NCI-H146 treated with DMSO at 0.1 percent for 48 hours (cell line): ENCODE results near the gene TMOD1.
"Not testable (repeated sequence)": the region's sequence is repeated elsewhere in the genome, so short reads cannot be mapped to it uniquely, and the experiment has no call there.

Experiments
- DNase-seq: peaks from one replicate; lab custom pipeline; 2025; ENCODE audit not compliant: unreplicated experiment; lab: John Stamatoyannopoulos, UW

The TMOD1 gene

DNA sequence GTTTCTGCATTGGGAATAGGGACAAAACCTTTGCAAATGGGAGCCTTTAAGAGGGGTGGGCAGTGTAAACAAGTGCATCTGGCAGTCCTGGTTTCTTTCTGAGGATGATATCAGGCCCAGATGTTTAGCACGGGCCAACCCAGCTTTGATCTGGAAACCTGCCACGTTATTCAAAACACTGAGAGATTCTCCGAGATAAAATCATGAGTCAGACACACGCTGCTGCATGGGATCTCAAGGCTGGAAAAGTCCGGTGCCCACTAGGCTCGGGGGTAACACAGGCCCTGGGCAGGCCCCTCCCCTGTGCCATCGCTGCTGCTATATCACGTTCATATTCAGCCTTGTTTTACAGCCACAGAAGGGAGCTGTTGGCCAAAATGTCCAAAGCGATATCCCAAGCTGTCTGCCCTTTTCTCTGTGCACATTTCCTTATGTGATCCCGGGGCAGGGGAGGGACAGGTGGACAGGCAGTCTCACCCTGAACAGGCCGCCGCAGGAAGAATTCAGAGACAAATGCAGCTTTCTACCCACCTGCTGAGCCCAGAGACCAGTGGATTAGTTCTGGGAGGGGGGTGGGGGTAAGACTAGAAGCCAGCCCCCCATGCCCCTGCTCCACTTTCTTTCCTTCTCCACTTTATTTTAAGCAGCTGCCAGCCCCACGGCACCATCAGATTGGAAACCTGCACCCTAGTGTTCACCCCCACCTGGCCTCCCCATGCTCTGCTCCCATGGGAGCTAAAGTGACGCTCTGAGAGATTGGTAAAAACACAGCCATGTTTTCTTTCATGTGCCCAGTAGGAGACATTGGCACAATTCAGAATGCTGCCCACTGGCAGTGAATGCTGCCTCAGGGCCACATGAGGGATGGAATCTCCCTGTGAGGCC lies 63.1 kb downstream of the TMOD1 start:
- DNase-seq, result no peak

DNA sequence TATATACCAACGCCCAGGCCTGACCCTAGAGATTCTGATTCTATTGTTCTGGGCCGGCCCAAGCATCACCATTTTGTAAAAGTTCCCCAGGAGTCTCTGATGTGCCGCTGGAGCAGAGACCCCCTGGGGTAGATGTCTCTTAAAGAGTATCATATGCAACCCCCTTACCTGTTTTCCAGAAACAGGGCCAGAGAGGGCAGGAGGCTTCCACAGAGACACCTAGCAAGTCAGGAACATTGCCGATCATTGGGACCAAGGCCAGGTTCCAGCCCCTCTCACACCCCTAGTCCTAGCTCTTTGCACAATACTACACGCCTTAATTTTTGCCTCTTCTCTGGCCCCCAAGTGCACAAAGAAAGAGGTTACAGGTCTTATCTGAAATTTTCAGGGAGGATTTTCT lies 63.8 kb downstream of the TMOD1 start:
- no peak for DNase-seq

GRCh38 chr9:97567182-97567893 lies 65.9 kb downstream of the TMOD1 start:
- no peak for DNase-seq

GRCh38 chr9:97567894-97568202 lies 66.4 kb downstream of the TMOD1 start:
- no peak for DNase-seq

DNA sequence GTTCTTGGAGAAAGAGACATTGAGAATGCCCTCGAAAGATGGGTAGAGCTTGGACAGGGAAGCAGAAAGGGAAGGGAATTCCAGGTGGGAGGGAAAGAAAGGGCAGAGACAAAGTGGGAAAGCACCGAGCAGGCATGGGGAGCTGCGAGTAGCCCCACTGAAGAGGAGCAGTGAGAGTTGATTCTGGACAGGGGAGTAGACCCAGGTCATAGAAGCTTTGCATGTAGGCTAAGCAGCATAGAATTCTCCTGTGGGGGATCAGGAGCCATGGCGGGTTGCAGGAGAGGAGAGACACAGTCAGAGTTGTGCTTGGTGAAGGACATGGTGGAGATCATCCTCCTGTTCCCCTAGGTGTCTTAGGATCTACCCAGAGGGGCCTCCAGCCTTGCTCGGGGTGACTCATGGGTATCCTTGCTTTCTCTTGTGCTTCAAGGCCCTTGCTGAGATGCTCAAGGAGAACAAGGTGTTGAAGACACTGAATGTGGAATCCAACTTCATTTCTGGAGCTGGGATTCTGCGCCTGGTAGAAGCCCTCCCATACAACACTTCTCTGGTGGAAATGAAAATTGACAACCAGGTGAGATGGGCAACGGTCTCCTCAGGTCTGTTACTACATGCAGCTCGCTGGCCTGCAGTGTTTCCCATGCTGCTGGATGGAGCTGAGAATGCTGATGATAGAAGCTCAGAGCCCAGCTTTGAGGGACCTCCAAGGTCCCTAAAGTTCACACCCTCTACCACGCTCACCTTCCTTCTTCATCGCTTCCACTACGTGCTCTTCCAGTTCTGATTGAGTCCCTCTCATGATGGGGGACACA lies 67.2 kb downstream of the TMOD1 start:
- DNase-seq, result no peak

DNA sequence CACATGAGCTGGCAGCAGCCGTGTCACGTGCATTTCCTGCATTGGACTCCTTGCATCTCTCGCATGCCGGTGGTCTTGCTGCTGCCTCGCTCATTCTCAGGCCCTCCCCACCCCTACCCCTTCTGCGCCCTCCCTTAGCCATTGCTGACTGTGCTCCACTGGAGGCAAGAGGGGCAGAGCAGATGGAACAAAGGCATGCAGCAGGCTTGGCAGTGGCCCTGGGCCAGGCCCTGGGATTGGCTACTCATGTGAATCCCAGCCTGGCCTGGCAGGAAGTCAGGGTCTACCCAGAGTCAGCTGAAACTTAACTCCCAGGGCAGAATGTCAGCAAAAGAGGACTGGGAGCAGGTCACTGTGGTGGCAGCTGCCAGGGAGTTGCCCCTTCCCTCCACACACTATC lies 69.4 kb downstream of the TMOD1 start:
- no peak for DNase-seq

DNA sequence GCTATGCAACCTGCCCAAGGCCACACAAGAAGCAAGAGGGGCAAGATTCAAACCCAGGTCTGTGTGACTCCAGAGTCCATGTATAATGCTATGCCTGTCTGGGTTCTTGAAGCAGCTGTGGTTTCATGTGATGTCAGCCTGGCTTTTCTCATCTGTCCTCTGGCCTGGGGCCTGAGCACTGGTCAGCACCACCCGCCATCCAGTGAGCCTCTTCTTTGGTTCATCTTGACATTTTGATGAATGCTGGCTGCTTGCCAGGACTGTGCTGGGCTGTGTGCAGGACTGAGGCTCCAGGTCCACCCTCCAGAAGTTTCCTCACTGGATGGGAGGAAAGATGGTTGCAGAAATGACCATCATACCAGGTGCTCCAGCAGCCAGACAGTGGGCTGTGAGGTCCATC lies 70.2 kb downstream of the TMOD1 start:
- no peak for DNase-seq

DNA sequence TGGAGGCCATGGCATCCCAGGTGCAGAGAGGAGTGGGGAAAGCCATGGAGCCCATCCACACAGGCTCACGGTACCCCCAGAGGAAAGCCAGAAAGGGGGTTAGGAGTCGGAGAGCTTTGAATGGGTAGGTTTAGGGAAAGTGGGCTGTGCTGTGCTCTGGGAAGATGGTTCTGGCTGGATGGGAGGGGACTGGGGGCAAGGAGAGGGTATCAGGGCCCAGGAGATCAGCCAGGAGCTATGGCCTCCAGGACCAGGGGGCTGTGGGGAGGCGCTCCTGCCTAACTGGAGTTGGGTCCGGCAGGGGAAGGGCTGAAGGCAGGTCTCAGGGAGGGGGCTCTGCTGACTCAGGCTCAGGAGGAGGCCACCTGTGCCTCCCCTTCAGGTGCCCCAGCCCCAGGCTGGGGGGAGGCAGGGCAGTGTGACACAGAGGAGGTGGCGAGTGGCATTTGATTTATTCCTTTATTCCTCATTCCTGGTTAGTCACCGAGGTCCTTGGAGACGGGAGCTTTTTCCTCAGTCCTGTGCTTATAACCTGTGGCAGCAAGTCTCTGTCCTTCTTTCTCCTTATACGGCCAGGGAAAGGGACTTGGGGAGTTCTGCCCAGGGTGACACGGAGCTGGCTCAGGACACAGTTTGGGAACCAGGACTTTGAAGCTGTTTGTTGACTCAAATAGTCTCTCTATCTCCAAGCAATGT lies 70.9 kb downstream of the TMOD1 start:
- DNase-seq, result no peak

DNA sequence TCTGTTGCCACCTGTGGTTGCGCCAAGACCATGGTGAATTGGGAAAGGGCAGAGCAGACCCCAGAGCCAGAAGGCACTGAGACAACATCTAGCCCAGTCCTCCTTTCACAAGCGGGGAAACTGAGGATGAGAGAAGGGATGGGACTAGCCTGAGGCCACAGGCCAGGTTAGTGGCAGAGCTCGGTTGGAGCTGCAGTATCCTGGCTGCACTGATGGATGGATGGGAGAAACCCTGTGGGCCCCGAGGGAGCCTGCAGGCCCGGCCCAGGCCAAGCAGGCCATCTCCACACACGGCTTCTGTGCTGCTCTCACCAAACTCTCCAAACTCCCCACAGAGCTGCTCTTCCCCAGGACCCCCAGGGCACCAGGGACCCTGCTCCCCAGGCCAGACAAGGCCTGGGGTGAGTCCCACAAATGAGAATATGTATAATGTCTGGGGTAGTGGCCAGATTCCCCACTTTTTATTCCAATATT lies 71.5 kb downstream of the TMOD1 start:
- DNase-seq, result no peak

DNA sequence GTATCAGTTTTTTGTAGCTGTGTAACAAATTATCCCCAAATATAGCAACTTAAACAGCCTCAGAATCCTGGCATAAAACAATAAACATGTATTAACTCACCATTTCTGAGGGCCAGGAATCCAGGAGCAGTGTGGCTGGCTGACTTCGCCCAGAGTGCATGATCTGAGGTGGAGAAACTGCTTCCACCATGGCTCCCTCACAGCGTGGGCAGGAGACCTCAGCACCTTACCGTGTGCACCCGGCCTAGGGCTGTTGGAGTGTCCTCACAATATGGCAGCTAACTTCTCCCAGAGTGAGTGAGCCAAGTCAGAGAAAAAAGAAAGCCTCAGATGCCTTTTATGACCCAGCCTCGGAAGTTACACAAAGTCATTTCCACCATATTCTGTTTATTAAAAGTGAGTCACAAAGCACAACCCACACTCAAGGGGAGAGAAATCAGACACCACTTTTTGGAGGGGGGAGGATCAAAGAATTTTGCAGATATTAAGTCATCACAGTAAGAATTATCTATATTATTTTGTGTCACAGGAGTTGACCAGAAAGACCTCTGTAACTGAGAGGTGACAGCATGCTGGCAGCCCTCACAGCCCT lies 72.1 kb downstream of the TMOD1 start:
- DNase-seq, result no peak

GRCh38 chr9:97574101-97574571 lies 72.7 kb downstream of the TMOD1 start:
- not testable (repeated sequence) for DNase-seq

GRCh38 chr9:97574921-97575672 lies 73.6 kb downstream of the TMOD1 start:
- not testable (repeated sequence) for DNase-seq

- no peak for DNase-seq
Measured at GRCh38 chr9:97575673-97576200, 74.3 kb downstream of the TMOD1 start.

- DNase-seq, result no peak
Measured at GRCh38 chr9:97577051-97577450, 75.6 kb downstream of the TMOD1 start.

DNA sequence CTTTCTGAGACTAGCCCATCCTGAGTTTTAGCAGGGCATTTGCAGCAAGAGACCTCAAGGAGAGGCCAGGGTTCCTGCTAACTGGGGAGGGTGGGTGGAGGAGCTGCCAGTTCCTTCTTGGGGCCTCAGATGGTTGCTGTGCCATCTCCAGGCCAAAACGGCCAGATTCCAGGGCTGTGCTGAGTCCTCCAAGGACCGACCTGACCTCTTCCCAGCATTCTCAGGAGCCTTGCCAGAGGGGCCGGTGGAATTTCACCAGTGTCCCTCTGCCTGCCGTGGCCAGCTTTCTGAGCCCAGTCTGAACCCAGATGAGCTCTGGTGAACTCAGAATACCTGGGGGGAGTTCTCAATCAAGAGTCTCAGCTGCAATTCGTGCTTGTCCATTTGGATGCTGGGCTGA lies 77.4 kb downstream of the TMOD1 start:
- no peak for DNase-seq

GRCh38 chr9:97579914-97580313 lies 78.4 kb downstream of the TMOD1 start:
- DNase-seq, result no peak

DNA sequence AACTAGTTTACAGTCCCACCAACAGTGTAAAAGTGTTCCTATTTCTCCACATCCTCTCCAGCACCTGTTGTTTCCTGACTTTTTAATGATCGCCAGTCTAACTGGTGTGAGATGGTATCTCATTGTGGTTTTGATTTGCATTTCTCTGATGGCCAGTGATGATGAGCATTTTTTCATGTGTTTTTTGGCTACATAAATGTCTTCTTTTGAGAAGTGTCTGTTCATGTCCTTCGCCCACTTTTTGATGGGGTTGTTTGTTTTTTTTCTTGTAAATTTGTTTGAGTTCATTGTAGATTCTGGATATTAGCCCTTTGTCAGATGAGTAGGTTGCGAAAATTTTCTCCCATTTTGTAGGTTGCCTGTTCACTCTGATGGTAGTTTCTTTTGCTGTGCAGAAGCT lies 80.1 kb downstream of the TMOD1 start:
- DNase-seq, result not testable (repeated sequence)

DNA sequence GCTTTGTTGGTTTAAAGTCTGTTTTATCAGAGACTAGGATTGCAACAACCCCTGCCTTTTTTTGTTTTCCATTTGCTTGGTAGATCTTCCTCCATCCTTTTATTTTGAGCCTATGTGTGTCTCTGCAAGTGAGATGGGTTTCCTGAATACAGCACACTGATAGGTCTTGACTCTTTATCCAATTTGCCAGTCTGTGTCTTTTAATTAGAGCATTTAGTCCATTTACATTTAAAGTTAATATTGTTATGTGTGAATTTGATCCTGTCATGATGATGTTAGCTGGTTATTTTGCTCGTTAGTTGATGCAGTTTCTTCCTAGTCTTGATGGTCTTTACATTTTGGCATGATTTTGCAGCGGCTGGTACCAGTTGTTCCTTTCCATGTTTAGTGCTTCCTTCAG lies 83.3 kb downstream of the TMOD1 start:
- DNase-seq, result not testable (repeated sequence)

GRCh38 chr9:97586909-97587308 lies 85.4 kb downstream of the TMOD1 start:
- DNase-seq, result not testable (repeated sequence)
